WTC11 (cell line): ENCODE measurements around the gene OSM. TPM values are rescaled to one million over a fixed set of nuclear protein-coding genes. Genes with fewer than 3 reads are reported as not detected.

ENCODE experiments used
- total RNA-seq: library from RNA; stranded (reverse); gene quantifications from 3 replicates; pipeline ENCODE4 v1.2.3, GENCODE V29; 2021

OSM gene
- total RNA-seq, 1 experiment from 2014 or later = not detected

Other genes with a start within 250 kb of the OSM start
- not detected in 3 replicates for gene HORMAD2, start 186.4 kb downstream of the OSM start, total RNA-seq
- 4.6 to 7.2 TPM (median 6.1 TPM) in 3 replicates for gene LIF, start 20.1 kb downstream of the OSM start, total RNA-seq
- 15.8 to 18.6 TPM (median 16.0 TPM) in 3 replicates for gene CASTOR1, start 22.7 kb upstream of the OSM start, total RNA-seq
- 7.5 to 11.1 TPM (median 9.6 TPM) in 3 replicates for gene TBC1D10A, start 60.1 kb upstream of the OSM start, total RNA-seq
- 214 to 272 TPM (median 227 TPM) in 3 replicates for gene SF3A1, start 90.0 kb upstream of the OSM start, total RNA-seq
- 3.8 to 6.5 TPM (median 4.2 TPM) in 3 replicates for gene CCDC157, start 90.2 kb upstream of the OSM start, total RNA-seq
- 25.4 to 28.6 TPM (median 27.6 TPM) in 3 replicates for gene RNF215, start 120.6 kb upstream of the OSM start, total RNA-seq
- gene SEC14L2, start 130.2 kb upstream of the OSM start, total RNA-seq = 2.4 to 3.9 TPM (median 3.9 TPM) in 3 replicates
- gene MTFP1, start 158.9 kb upstream of the OSM start, total RNA-seq = 75.0 to 78.7 TPM (median 75.5 TPM) in 3 replicates
- not detected in 3 replicates for gene SEC14L3, start 205.2 kb upstream of the OSM start, total RNA-seq
- 1.9 to 2.9 TPM (median 2.8 TPM) in 3 replicates for gene SEC14L4, start 238.8 kb upstream of the OSM start, total RNA-seq